AG04450 (cell line): ENCODE results near the gene FAM3D. TPM values are rescaled to one million over a fixed set of nuclear protein-coding genes. Genes with fewer than 3 reads are reported as not detected.
"Not testable (repeated sequence)": the region's sequence is repeated elsewhere in the genome, so short reads cannot be mapped to it uniquely, and the experiment has no call there.

Experiments used
- CTCF ChIA-PET: fragments of 300-600, 350-600 bp; formaldehyde crosslinking; extraction: SDS; loops from one replicate; lab custom pipeline; 2022; ENCODE audit warnings: antibody characterized with exemption, inconsistent platforms; lab: Charles Lee
- POLR2A ChIA-PET: fragments of 350-600 bp; formaldehyde crosslinking; extraction: SDS; loops from one replicate; lab custom pipeline; 2021; ENCODE audit warnings: antibody characterized with exemption, inconsistent platforms; lab: Yijun Ruan, JAX
- DNase-seq: peaks from one replicate; pipeline ENCODE4 v3.0.0-alpha.2; 2011; ENCODE audit warnings: low read depth, low spot score
- H3K27ac ChIP-seq: one replicate; pipeline ENCODE4 v1.5.1; 2012; ENCODE audit warnings: low read depth, low read length, control low read depth
- H3K27me3 ChIP-seq: one replicate; pipeline ENCODE4 v1.6.0; 2012; ENCODE audit warnings: low read length; ENCODE audit not compliant: control insufficient read depth, insufficient read depth
- H3K4me3 ChIP-seq: 2 replicates; pipeline ENCODE4 v1.5.1; 2011; ENCODE audit warnings: mild to moderate bottlenecking, low read depth, low read length, control low read depth
- H3K9me3 ChIP-seq: 2 replicates; pipeline ENCODE4 v1.5.1; 2012; ENCODE audit warnings: low read length; ENCODE audit not compliant: control insufficient read depth, insufficient read depth
- polyA minus RNA-seq: library from RNA; depleted of rRNA, polyadenylated mRNA; stranded (reverse); fragments of >200 nt; gene quantifications from 2 replicates; pipeline ENCODE4 v1.2.3, GENCODE V29; 2011; rRNA and poly(A)+ RNA removed
- polyA plus RNA-seq: library from polyadenylated mRNA; depleted of rRNA; stranded (reverse); fragments of >200 nt; gene quantifications from 2 replicates; pipeline ENCODE4 v1.2.3, GENCODE V29; 2011; rRNA removed
- TF ChIP-seq, protein P1 (sequence below): IDR thresholded peaks from 2 replicates; pipeline ENCODE4 v1.5.1; 2011; ENCODE audit warnings: low read depth, low read length, control low read depth, inconsistent platforms

FAM3D gene, protein sequence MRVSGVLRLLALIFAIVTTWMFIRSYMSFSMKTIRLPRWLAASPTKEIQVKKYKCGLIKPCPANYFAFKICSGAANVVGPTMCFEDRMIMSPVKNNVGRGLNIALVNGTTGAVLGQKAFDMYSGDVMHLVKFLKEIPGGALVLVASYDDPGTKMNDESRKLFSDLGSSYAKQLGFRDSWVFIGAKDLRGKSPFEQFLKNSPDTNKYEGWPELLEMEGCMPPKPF
- polyA plus RNA-seq, result not detected in 2 replicates
- not detected in 2 replicates for polyA minus RNA-seq

DNA sequence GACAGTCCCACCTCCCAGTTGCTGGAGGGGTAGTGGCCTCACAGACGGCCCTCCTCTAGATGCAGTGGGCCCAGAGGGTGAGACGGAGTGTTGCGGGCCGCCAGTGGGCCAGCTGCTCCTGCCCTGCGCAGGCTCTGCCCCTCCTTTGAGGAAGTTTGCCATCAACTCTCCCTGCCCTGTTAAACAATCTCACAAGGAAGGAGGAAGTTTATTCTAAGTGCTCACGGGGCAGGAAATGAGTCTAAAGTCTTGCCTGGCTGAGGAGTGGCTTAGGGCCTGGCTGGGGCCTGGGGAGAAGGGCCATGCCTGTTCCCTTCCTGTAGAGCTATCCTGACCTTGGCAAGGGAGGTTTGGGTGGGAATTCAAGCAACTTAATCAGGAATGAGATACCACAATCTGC is at the start of gene FAM3D:
TSS of gene FAM3D (minus strand) at position 92 of the 400 bp plus-strand sequence. CDS start 11,211 bp downstream, outside the sequence.
- Histone ChIP-seq H3K27ac (no peak within 1 kb of the TSS), H3K27me3 (peaks cover 4% of the 10 kb centered on the region), H3K4me3 (no peak within 1 kb of the TSS), H3K9me3 (peaks cover 3% of the 10 kb centered on the region; the same call in 1 of the 2 replicates)
- CTCF ChIA-PET, result no interaction called here
- no peak for DNase-seq
- TF ChIP-seq, protein P1, sequence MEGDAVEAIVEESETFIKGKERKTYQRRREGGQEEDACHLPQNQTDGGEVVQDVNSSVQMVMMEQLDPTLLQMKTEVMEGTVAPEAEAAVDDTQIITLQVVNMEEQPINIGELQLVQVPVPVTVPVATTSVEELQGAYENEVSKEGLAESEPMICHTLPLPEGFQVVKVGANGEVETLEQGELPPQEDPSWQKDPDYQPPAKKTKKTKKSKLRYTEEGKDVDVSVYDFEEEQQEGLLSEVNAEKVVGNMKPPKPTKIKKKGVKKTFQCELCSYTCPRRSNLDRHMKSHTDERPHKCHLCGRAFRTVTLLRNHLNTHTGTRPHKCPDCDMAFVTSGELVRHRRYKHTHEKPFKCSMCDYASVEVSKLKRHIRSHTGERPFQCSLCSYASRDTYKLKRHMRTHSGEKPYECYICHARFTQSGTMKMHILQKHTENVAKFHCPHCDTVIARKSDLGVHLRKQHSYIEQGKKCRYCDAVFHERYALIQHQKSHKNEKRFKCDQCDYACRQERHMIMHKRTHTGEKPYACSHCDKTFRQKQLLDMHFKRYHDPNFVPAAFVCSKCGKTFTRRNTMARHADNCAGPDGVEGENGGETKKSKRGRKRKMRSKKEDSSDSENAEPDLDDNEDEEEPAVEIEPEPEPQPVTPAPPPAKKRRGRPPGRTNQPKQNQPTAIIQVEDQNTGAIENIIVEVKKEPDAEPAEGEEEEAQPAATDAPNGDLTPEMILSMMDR, result no peak
- POLR2A ChIA-PET, result no interaction called here

DNA sequence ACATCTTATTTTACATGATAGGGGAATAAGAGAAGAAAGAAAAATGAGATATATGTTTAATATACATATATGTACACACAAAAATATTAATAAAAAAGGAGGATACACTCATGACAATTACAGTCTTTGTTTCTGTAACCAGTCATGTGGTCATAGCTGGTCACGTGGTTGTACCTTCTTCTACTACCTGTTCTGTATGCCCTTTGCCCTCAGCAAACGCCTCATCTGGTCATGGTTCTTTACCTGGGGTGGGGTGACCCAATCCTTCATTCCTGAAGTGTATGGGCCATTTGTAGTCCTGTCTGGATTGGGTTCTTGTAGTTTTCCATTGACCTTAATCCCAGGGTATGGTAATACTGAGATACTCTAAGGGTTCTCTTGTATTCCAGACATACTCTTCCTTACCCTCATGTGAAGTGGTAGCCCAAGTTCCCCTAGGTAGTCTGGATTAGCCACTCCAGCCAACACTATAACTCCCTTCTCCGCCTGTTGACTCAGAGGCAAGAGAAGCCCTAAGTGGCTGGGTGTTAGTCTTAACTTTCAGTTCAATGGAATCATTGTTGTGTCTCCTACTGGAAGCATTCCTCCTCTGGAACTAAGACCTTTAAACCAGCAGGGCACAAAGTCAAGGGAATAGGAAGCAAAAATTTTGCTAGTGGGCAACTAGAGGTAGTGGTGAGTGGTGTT is 47.3 kb upstream of the FAM3D start:
- H3K27ac ChIP-seq, result no peak overlapping the region
- no peaks in the 10 kb centered on the region for H3K9me3 ChIP-seq
- ChIA-PET CTCF (no interaction called here), POLR2A (no interaction called here)
- no peaks in the 10 kb centered on the region for H3K27me3 ChIP-seq
- H3K4me3 ChIP-seq, result no peak overlapping the region
- TF ChIP-seq, protein P1, result no peak
- DNase-seq, result no peak

DNA sequence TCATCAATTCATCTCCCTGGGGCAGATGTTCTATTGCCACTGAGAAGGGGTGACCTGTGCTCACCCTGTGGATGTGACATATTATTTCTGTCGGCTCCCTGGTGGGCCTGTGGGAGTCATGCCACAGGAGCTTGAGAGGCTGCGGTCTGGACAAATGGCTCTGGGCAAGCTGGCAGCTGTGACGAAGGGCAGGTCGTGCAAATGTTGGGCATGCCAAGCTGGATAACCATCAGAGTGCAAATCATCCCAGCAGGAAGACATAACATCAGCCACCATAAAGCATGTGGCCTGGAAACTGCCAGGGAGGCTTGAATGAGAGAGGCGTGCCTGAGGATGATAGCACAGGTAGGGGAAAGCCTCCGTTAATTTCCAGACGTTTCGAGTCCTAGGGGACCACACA is 45.3 kb upstream of the FAM3D start:
- CTCF ChIA-PET, result no interaction called here

DNA sequence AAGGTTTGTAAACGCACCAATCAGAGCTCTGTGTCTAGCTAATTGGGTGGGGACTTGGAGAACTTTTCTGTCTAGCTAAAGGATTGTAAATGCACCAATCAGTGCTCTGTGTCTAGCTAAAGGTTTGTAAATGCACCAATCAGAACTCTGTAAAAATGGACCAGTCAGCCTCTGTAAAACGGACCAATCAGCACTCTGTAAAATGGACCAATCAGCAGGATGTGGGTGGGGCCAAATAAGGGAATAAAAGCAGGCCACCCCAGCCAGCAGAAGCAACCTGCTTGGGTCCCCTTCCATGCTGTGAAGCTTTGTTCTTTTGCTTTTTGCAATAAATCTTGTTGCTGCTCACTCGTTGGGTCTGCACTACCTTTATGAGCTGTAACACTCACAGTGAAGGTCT is 42.4 kb upstream of the FAM3D start:
- H3K27me3 ChIP-seq, DNase-seq, H3K4me3 ChIP-seq, H3K9me3 ChIP-seq, POLR2A ChIA-PET, H3K27ac ChIP-seq, CTCF ChIA-PET: not testable (repeated sequence)

More for the DNA sequence above, 45.3 kb upstream of the FAM3D start:
- TF ChIP-seq, protein P1, result no peak
- Histone ChIP-seq H3K9me3 (no peaks in the 10 kb centered on the region), H3K27ac (no peak overlapping the region), H3K4me3 (no peak overlapping the region), H3K27me3 (no peaks in the 10 kb centered on the region)
- POLR2A ChIA-PET, result no interaction called here
- DNase-seq, result no peak

DNA sequence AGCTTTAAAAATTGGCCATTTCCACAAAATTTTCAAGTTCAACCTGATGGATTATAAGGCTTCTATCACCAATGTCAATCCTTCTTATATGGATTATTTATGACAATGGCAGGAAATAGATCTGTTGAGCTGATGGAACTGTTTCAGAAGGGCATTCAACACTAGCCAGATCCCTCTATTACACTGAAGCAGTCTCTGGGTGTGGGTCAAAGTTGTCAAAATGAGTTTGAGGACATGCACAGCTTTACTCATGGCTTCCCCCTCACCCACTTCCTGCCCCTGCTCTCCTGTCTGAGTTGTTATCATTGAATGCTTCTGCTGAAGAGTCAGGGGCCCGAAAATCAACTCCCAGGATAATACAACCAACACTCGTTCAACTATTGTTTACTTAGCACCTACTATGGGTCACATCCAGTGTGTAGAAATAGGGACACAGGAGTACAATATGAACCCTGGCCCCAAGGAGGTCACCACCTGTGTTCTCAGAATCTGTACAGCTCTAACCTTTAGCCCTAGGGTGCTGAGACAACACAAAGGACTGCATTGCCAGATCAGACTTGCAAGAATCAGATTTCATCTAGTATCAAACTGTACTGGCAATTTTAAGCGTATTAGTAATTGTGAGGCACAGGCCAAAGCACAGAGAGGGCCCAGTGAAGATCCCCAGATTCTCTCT is 41.7 kb upstream of the FAM3D start:
- TF ChIP-seq, protein P1, result no peak
- ChIA-PET POLR2A (no interaction called here), CTCF (interaction anchor here (0.6 kb wide), 1 partner anchor 140 kb away, joined by 3 read pairs; no protein-coding TSS in a partner anchor)
- Histone ChIP-seq H3K4me3 (no peak overlapping the region), H3K27me3 (no peaks in the 10 kb centered on the region), H3K9me3 (no peaks in the 10 kb centered on the region), H3K27ac (no peak overlapping the region)
- DNase-seq, result no peak
